NCI-H226 (cell line): ENCODE measurements around the gene HAO2.
"Not testable (repeated sequence)": the region's sequence is repeated elsewhere in the genome, so short reads cannot be mapped to it uniquely, and the experiment has no call there.

Experiments used
- DNase-seq: peaks from one replicate; pipeline ENCODE4 v3.0.0-alpha.2; 2015

HAO2 gene

GRCh38 chr1:119368554-119368953, at the start of gene HAO2:
Gene HAO2 (plus strand): TSS chr1:119368785. CDS start chr1:119381086, 12,301 bp downstream.
- no peak for DNase-seq

- DNase-seq = no peak
These were observed 48.5 kb upstream of the HAO2 start for GRCh38 chr1:119320100-119320499.

DNA sequence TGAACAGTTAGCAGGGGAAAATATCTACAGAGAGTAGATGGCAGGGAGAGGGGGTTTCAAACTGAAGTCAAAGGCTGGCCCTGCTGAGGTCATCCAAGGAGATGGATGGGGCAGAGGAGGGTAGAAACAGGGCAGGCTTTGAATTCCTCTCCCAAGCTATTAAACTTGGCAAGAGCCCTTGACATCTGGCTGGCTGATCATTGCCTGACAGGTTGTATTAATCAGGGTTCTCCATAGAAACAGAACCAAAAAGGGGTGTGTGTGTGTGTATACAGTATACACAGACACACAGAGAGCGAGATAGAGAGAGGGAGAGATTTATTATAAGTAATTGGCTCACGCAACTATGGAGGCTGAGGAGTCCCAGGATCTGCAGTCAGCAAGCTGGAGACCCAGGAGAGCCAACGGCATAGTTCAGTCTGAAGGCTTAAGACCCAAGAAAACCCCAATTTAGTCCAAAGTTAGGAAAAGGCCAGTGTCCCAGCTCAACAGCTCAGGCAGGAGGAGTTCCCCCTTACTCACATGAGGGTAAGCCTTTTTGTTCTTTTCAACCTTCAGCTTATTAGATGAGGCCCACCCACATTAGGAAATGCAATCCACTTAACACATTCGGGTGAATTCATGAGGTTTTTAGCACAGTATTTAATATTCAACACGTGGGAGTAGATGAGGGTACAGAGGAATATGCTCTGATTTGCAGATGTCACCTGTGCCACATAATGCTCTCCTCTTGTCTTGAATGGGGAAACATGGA, 46.7 kb upstream of the HAO2 start:
- no peak for DNase-seq

GRCh38 chr1:119323216-119323982, 45.2 kb upstream of the HAO2 start:
- no peak for DNase-seq

- DNase-seq = no peak
These were observed 44.4 kb upstream of the HAO2 start for GRCh38 chr1:119324198-119324597.

DNA sequence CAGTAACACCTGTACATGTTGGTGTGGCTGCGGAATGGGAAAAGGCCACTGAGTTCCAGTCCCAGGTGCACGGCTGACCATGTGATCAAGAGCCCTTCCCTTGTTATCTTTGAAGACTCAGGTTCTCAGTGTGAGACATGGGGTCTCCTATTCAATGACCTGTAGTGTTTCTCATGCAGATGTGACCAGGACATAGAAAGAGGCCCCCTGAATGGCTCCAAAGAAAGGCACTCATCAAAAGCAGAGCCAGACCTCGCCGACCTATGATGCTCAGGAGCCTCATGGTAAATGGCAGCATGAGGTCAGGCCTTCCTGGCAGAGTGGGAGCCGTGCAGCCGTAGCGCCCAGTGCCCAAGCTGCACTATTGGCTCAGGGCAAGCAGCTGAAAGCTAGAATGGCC, 42.3 kb upstream of the HAO2 start:
- no peak for DNase-seq

- DNase-seq = no peak
These were observed 41.5 kb upstream of the HAO2 start for GRCh38 chr1:119327094-119327449.

- no peak for DNase-seq
These were observed 41.0 kb upstream of the HAO2 start for GRCh38 chr1:119327450-119328155.

GRCh38 chr1:119329541-119330461, 38.8 kb upstream of the HAO2 start:
- no peak for DNase-seq

GRCh38 chr1:119330466-119331189, 38.0 kb upstream of the HAO2 start:
- DNase-seq = no peak

- no peak for DNase-seq
These were observed 37.4 kb upstream of the HAO2 start for GRCh38 chr1:119331190-119331515.

DNA sequence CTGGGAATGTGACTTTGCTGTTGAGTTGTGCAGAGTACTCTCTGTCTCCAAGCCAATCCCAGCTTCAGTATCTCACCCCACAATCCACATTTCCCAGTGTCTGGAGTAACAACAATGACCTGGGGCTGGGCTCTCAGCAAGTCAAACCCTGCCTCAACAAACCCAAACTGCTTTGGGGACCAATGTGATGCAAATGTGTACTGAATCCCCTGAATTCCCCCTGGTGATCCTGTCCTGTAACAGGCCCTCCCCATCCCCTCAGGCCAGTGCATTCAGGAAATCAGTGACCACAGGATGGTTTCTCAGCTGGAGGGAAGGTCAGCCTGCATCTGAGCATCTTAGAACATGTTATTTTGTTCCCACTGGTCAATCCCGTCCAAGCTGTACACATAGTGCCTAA, 36.7 kb upstream of the HAO2 start:
- no peak for DNase-seq

DNA sequence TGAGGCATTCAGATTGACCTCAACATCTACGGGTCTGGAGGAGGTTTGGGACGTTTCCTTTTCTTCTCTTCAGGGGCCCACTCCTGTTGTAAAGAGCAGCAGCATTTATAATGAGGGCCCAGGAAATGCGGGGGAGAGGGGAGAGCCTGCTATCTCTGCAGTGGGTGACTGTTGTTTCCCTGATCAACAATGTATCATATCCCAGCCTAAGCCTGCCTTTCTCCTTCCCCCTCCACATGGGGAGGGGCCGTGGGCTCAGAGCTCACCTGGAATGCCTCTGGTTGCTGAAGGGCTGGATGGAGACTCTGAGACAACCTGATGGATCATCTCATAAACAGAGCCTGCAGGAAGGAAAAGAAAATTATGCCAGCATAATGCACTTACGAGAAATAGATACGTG, 36.0 kb upstream of the HAO2 start:
- DNase-seq = no peak

DNA sequence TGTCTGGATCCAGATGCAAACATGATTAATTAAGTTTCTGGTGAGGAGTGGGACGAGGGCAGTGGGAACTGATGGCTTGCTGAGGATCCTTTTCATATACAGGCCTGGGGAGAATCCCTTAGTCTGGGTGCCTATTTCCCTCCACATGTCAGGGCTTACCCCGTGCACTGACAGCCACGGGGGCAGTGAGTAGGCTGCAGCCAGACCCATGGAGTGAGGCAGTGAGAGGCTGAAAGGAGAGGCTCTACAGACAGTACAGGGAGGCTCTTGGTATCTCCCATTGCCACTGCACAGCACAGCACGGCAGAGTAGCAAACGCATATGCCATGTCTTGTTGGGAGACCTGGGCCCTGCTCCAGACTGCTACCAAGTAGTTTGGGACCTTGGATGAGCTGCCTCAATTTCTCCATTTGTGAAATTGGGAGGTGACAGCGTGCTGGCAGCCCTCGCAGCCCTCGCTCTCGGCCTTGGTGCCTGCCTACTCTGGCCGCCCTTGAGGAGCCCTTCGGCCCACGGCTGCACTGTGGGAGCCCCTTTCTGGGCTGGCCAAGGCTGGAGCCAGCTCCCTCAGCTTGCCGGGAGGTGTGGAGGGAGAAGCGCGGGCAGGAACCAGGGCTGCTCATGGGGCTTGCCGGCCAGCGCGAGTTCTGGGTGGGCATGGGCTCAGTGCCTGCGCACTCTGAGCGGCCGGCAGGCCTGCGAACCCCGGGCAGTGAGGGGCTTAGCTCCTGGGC, 35.3 kb upstream of the HAO2 start:
- DNase-seq = no peak

GRCh38 chr1:119333897-119334250, 34.7 kb upstream of the HAO2 start:
- DNase-seq = not testable (repeated sequence)

GRCh38 chr1:119336848-119337247, 31.7 kb upstream of the HAO2 start:
- DNase-seq = no peak

DNA sequence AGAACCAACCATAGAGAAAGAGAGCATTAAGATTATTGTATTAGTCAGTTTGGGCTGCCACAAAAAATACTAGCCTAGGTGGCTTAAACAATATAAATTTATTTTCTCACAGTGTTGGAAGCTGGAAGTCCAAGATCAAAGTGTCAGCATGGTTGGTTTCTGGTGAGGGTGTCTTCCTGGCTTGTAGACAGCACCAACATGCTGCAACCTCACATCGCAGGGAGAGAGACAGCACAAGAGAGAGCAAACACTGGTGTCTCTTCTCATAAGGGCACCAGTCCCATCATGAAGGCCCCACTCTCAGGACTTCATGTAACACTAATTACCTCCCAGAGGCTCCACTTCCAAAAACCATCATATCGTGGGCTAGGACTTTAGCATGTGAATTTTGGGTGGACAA, 30.6 kb upstream of the HAO2 start:
- DNase-seq = no peak

- no peak for DNase-seq
These were observed 29.8 kb upstream of the HAO2 start for GRCh38 chr1:119338757-119339156.

- no peak for DNase-seq
These were observed 27.7 kb upstream of the HAO2 start for GRCh38 chr1:119340861-119341261.

GRCh38 chr1:119341372-119341947, 27.1 kb upstream of the HAO2 start:
- DNase-seq = no peak

GRCh38 chr1:119345398-119345797, 23.2 kb upstream of the HAO2 start:
- no peak for DNase-seq
